HG03575 (cell line): ENCODE data around the gene ADO.
A peak's percentile ranks its signal among the peaks of the same experiment; 100 is the strongest.
"Not testable (repeated sequence)": the region's sequence is repeated elsewhere in the genome, so short reads cannot be mapped to it uniquely, and the experiment has no call there.

Experiments
- ATAC-seq: cut with Tn5 transposase; IDR thresholded peaks from one replicate; pipeline ENCODE4 v1.9.1; 2021; ENCODE audit not compliant: unreplicated experiment, insufficient number of reproducible peaks, low FRiP score; ENCODE audit errors: extremely low read depth

The ADO gene

DNA sequence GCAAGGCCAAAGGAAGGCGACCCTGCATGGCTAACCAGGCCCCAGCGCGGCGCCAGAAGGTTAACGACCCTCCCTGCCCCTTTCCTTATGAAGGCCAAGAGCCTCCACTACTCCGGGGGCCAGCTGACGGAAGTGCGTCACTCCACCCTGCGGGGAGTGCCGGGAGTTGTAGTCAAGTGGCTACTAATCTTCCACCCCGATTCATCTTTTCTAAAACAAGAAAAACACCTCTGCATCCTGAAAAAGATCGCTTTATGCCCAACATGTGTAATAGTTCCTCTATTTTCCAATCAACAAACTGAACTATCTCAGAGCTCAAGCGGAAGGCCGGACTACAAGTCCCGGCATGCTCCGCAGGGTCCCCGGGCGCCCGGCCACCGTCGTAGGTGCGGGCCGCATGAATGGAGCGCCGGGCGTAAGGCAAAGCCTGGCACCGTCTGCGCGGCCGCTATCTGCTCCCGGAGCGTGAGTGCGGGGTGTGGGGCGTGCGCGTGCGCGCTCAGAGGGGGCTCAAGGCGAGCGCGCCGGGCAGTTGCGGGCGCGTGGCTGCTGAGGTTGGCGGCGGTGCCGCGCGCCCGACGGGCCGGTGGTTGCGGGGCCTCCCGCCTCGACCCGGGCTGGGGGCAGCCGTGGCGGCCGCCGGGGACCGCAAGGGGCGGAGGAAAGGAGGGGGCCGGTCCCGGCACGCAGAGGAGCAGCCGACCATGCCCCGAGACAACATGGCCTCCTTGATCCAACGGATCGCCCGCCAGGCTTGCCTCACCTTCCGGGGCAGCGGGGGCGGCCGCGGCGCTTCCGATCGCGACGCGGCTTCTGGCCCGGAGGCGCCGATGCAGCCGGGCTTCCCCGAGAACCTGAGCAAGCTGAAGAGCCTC is at the start of gene ADO:
ADO (plus strand) TSS at position 365 of the 875 bp plus-strand sequence; CDS start at position 705, 340 bp downstream.
- peak; percentile 59 for ATAC-seq

DNA sequence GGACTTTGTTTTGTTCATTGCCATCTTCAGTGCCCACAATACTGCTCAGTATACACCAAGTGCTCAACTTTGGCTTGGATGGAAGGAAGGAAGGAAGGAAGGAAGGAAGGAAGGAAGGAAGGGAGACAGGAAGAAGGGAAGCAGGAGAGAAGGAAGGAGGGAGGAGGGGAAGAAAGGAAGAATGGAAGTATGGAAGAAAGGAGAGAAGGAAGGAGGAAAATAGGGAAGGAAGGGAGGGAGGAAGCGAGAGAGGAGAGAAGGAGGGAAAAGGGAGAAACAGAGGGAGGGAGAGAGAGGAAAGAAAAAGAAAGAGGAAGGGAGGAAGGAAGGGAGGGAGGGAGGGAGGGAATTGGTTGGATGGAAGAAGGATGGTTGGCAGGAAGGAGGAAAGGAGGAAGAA is 49.6 kb upstream of the ADO start:
- ATAC-seq = no peak

DNA sequence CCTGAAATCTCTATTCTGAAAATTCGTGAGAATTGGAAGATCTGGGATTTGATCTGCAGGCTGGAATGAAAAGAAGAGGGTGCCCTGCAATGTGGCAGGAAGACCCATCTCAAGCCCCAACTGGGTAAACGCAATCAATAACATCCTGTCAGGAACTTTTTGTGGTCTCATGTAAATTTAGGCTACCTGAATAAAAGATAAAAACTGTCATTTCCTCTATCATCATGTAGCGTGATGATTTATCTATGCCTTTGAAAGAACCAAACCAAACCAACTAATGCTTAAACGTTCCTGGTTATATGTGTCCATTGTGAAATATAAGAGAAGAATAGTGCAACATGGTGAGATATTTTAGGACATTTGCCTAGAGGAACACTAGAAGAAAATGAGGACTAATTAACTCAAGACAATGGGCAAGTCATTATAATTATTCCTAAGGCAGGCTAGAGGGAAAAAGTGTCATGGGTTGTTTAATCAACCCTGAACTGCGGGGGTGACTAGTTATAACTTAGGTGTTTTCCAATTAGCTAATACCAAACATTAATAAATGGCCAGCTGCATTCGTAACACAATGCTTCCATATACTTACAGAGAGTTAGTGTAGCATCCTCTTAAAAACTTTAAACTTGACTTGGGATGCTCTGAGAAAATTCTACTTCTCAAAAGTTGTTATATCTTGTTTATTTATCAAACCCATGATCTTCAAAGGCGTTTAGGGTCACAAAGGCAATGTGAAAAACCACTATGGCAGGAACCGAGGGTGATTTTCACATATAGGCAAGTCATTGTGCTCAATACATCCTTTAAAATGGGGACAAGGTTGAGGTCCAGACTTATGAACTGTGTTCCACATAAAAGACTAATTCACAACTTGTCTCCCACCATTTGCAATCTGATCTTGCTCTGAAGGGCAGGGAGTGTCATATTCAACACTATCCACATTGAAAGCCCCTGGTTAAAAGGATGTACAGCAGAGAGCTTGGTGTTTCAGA is 48.6 kb upstream of the ADO start:
- ATAC-seq = no peak

DNA sequence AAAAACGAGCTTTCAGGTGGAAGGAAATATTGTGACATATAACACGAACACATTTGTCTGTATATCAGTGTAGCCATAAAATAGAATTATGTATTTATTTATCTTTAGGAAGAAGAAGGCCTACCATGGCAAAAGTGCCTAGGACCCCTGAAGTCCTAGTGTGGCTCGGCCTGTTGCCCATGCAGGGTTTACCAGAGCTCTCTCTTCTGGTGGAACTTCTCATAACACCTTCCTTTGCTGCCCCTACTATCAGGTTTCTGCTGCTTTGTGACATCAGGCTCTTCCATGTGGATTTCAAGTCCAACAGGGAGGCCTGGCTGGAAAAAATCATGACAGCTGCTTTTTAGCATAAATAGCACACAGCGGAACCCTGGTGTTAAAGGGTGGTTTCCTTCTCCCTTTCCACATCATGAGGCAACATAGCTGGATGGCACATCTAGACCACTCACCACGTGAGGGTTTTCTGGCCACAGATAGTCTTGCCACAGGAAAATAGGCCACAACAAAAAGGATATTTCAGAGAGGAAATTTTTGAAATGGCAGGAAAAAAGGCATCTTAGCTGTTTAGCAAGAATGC is 44.8 kb upstream of the ADO start:
- ATAC-seq = no peak

DNA sequence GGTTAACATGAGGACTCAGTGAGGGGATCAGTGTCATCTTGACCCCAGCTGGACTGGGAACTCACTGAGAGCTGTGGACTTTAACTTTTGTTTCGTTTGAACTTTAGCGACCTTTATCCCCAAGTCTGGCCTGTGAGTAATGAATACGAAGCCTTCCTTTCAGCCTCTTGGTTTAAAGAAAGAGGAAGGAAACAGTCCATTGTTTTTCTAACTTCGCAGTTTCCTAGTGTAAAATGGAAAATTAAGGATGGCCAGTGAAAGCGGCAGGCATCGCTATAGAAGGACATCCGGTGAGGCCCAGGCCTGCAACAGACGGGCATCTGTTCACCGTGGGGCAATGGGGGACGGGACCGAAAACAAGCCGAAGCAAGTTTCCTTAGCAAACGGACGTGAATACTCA is 44.1 kb upstream of the ADO start:
- ATAC-seq = no peak

DNA sequence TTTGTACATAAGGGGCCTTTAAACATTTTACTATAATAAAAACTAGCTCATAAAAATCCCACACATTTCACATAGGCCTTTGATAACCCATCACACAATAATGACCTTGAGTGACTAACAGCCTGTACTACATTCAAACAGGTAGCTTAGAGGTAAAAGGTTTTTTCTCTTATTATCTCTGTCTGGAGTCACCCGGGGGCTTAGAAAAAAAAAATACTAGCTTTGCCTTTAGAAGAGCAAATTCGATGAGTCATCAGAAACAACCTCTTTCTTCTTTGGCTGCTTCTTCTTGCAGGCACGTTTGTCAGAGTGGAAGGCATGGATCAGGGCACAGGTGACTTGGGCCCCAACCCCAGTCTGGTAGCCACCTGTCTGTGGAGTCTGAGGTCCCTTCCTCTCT is 43.4 kb upstream of the ADO start:
- ATAC-seq = no peak

DNA sequence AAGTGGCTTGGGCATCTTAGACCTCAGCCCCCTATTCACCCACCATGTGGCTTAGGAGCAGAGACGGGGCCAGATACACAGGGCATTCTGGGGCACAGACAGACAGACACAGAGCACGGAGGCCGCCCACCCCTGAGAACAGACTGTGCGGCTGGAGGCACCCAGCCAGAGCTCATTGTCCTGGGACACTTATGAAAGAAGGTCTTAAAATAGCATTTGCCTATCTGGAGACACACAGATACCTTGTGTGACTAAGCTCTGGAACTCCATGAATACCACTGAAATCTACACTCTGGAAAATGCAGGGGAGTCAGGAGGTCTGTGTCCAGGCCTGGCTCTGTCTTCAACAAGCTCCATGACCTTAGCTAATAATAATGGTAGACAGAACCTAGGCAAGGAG is 41.4 kb upstream of the ADO start:
- ATAC-seq = no peak

DNA sequence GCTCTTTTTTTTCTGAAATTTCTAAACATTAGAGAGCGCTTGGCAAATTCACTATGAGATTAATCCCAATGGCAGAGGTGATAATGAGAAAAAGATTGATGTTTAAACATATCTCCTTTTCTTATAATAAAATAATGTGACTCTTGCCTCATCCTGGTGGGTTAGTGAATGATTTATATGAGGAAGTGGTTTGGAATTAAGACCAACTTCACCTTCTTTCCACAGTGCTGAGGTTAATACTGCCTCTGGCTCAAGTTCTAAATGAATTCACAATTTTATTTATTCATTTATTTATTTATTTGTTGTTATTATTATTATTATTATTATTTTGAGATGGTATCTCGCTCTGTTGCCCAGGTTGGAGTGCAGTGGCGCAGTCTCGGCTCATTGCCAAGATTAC is 40.5 kb upstream of the ADO start:
- no peak for ATAC-seq

DNA sequence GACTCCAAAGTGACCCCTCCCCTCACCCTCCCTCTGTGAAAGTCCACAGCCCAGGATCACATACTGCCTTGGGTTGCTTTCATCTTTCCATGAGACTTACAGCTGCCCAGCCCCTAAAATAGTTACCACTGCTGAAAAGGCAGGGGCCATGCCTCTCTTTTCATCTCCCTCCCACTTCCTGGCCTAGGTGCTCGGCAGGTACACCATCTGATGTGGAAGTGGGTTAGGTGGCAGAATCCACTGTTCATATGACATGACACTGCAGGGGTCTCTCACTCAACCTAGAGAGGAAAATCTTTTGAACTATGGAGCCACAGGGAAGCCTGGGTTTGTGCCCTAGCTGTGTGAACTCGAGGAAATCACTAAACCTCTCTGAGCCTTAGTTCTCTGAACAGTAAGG is 38.8 kb upstream of the ADO start:
- ATAC-seq = no peak

DNA sequence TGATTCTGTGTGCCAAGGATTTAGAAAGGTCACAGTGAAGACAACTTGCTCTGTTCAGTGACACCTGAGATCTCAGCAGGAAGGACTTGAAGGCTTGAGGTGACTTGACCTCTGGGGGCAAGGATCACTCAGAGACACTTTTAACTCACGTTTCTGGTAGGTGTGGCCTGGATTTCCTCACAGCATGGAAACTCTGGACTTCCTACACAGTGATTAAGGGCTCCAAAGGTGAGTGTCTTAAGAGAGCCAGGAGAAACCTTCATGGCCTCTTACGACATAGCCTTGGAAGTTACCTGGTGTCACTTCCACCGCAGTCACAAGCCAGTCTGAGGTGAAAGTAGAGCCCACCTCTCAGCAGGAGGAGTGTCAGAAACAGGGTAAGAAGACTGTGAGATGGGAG is 38.1 kb upstream of the ADO start:
- ATAC-seq = no peak

DNA sequence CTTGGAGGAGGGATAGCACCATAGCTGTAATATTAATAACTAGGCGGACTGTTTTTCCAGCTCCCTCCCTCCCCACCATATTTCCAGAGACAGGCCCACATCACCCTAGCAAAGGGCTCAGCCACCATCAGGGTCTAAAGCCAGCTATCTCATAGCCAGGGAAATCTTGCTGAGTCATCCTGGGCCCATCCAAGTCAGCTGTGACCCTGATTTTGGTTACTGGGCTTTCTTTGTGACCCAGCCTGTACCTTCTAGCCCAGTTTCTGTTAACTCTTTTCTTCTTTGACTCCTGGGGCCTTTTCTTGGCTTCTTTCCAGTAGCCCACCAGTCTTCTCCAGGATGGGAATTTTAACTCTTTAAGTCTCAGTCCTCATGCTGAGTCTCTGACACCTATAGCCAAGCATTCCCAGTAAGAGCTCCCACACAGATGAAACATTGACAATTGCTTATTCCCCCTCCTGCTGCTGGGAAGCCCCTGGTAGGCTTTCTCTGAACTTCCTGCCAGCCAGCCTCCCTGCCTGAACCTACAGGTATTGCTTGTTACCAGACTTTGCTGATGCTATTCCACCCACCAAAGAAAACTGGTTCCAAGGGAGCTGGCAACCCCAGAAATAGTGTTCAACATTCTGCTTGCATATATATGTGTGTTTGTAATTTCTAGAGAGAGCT is 34.8 kb upstream of the ADO start:
- no peak for ATAC-seq

DNA sequence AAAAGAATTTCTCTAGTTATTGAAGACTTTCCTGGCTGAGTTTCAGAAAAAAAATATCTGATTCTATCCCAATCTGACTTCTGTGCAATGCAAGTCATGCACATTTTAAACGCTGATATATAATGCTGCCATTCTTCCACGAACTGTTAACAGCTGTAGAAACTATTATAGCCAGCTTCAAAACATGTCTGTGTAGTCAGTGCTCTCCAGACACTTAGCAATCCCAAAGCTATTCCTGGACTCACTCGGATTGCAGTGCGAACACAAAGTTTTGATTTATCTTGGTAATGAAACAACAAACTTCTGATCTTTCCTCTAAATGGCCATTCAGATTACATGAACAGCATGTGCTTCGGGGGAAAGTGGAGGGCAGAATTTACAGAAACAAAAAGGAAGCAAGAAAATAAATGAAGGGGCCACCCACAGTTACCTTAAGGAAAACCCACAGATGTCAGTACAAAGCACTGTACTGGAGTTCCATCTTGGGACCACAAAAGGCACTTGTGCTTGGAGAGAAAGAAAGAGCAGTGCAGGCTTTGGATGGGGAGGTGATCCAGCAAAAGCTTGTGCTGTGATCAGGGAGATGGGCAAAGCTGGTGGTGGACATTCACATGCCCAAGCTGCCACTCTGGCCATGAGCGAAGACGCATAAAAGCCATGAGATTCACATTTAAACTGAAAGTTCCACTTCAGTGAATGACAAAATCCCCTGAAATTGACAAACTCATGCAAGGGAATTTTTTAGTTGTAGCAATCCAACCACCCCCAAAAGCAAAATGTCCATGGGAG is 32.1 kb upstream of the ADO start:
- no peak for ATAC-seq

DNA sequence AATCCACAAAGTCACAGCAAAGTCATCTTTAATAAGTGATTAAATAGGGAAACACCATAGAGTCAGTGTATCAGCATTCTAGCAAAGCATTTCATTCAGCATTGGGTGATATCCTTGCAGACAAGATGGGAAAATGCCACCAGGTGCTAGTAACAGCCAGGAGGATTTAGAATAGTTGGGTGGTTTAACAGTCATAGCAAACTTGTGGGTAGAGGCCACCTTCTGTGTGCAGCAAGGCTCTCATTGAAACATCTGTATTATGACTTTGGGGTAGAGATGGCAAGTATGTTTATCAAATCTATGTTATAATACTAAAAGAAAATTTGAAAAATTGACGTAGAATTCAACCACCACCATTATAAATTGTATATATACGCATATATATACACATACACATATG is 26.4 kb upstream of the ADO start:
- no peak for ATAC-seq

DNA sequence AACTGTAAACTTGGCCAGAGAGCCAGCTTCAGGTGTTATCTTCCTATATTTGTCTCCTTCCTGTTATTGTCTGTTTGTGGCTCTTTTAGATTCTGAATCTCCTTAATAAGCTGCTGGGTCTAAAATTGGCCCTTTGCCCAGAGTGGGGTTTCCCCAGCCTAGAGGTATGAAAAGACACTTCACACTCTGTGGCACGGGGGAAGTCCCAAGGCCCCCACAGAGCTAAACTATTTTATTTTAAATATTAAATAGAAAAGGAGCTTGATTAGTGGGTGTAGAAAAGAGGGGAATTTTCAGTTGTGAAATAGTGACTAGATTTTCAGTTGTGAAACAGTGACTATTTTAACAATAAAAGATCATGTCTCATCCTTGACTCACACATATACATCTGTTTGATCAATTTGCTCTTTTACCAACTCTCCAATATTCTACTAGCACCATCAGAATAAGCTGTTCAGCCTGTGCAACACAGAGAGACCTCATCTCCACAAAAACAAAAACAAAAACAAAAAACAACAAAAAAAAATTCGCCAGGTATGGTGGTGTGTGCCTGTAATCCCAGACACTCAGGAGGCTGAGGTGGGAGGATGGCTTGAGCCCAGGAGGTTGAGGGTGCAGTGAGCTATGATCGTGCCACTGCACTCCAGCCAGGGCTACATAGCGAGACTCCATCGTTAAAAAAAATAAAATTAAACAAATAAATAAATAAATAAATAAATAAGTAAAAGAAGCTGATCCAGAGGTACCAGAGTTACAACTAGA is 24.9 kb upstream of the ADO start:
- ATAC-seq = peak; percentile 65

DNA sequence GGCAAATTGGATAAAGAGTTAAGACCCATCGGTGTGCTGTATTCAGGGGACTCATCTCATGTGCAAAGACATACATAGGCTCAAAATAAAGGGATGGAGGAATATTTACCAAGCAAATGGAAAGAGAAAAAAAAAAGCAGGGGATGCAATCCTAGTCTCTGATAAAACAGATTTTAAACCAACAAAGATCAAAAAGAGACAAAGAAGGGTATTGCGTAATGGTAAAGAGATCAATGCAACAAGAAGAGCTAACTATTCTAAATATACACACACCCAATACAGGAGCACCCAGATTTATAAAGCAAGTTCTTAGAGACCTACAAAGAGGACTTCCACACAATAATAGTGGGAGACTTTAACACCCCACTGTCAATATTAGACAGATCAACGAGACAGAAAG is 20.0 kb upstream of the ADO start:
- not testable (repeated sequence) for ATAC-seq

DNA sequence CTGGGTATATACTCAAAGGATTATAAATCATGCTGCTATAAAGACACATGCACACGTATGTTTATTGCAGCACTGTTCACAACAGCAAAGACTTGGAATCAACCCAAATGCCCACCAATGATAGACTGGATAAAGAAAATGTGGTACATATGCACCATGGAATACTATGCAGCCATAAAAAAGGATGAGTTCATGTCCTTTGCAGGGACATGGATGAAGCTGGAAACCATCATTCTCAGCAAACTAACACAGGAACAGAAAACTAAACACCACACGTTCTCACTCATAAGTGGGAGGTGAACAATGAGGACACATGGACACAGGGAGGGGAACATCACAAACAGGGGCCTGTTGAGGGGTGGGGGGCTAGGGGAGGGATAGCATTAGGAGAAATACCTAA is 16.2 kb upstream of the ADO start:
- not testable (repeated sequence) for ATAC-seq

DNA sequence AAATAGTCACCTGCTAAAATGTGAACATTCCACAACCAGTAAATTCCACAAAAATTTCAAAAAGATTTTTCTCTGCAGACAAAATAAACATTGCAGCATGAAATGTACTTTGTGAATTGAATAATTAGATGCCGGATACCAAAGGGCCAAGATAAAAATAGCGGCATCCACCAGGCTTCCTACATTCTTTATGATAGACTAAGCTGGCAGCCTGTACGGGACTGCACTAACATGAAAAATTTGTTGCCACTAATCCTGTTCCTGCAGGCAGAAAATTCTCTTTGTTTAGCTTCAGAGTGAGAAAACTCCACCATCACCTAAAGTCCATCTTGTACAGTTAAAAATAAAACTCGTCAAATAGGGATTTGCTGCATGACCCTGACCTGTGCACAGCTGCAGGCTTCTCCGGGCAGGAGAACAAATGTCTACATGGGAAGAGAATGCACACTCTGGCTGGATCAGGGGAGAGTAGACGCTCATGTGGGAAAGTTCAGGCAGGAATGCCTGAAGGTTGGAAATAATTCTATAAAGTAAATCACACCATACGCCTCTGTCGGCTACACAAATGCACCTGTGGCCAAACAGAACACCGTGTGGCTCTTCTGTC is 15.6 kb upstream of the ADO start:
- no peak for ATAC-seq
